RPMI7951 (cell line): Measurements from ENCODE around the gene TYROBP. TPM values are rescaled to one million over a fixed set of nuclear protein-coding genes. Genes with fewer than 3 reads are reported as not detected.

ENCODE experiments used
- total RNA-seq: library from RNA; depleted of rRNA; stranded (reverse); fragments of >200 nt; shearing (Covaris generic); gene quantifications from 2 replicates; pipeline ENCODE4 v1.2.3, GENCODE V29; 2014; rRNA removed

Gene TYROBP
- total RNA-seq, 1 experiment from 2014 or later: not detected

Other genes with a start within 250 kb of the TYROBP start
- gene UPK1A, start 241.8 kb downstream of the TYROBP start, total RNA-seq: 0.29 TPM in 1 of 2 replicates, not detected in the other
- gene ZBTB32, start 203.7 kb downstream of the TYROBP start, total RNA-seq: not detected in 2 replicates
- 6.8 and 7.4 TPM in 2 replicates for gene KMT2B, start 190.3 kb downstream of the TYROBP start, total RNA-seq
- gene IGFLR1, start 165.8 kb downstream of the TYROBP start, total RNA-seq: 4.2 and 6.8 TPM in 2 replicates
- 9.4 and 20.5 TPM in 2 replicates for gene U2AF1L4, start 162.9 kb downstream of the TYROBP start, total RNA-seq
- gene PSENEN, start 162.6 kb downstream of the TYROBP start, total RNA-seq: 130 and 159 TPM in 2 replicates
- 22.0 and 22.3 TPM in 2 replicates for gene LIN37, start 159.7 kb downstream of the TYROBP start, total RNA-seq
- 0.10 TPM in 1 of 2 replicates, not detected in the other for gene HSPB6, start 151.3 kb downstream of the TYROBP start, total RNA-seq
- gene PROSER3, start 150.1 kb downstream of the TYROBP start, total RNA-seq: 8.4 and 10.7 TPM in 2 replicates
- gene ARHGAP33, start 132.7 kb downstream of the TYROBP start, total RNA-seq: 2.3 and 5.0 TPM in 2 replicates
- not detected in 2 replicates for gene PRODH2, start 95.5 kb downstream of the TYROBP start, total RNA-seq
- gene NPHS1, start 55.8 kb downstream of the TYROBP start, total RNA-seq: not detected in 2 replicates
- 0.10 TPM in 1 of 2 replicates, not detected in the other for gene KIRREL2, start 51.4 kb downstream of the TYROBP start, total RNA-seq
- 15.3 and 18.9 TPM in 2 replicates for gene APLP1, start 39.7 kb downstream of the TYROBP start, total RNA-seq
- gene NFKBID, start 7.8 kb downstream of the TYROBP start, total RNA-seq: 3.7 and 7.1 TPM in 2 replicates
- gene HCST, start 5.8 kb downstream of the TYROBP start, total RNA-seq: 1.9 TPM in 1 of 2 replicates, not detected in the other
- gene LRFN3, start 28.1 kb upstream of the TYROBP start, total RNA-seq: 4.2 and 5.5 TPM in 2 replicates
- 25.8 and 34.0 TPM in 2 replicates for gene SDHAF1, start 86.9 kb upstream of the TYROBP start, total RNA-seq
- gene SYNE4, start 100.5 kb upstream of the TYROBP start, total RNA-seq: not detected in 2 replicates
- gene ALKBH6, start 105.9 kb upstream of the TYROBP start, total RNA-seq: 34.1 and 39.8 TPM in 2 replicates
- gene CLIP3, start 124.6 kb upstream of the TYROBP start, total RNA-seq: 1.7 and 2.0 TPM in 2 replicates
- 5.4 and 5.9 TPM in 2 replicates for gene THAP8, start 146.0 kb upstream of the TYROBP start, total RNA-seq
- 16.1 and 17.0 TPM in 2 replicates for gene WDR62, start 146.6 kb upstream of the TYROBP start, total RNA-seq
- not detected in 2 replicates for gene OVOL3, start 202.8 kb upstream of the TYROBP start, total RNA-seq
- 137 and 167 TPM in 2 replicates for gene POLR2I, start 206.6 kb upstream of the TYROBP start, total RNA-seq
- gene TBCB, start 207.2 kb upstream of the TYROBP start, total RNA-seq: 317 and 522 TPM in 2 replicates
- 526 and 543 TPM in 2 replicates for gene CAPNS1, start 231.8 kb upstream of the TYROBP start, total RNA-seq
- 6.1 and 7.0 TPM in 2 replicates for gene COX7A1, start 244.2 kb upstream of the TYROBP start, total RNA-seq